ENCODE results near the gene SLC17A8. TPM values are rescaled to one million over a fixed set of nuclear protein-coding genes. Genes with fewer than 3 reads are reported as not detected.

SLC17A8 gene
- polyA plus RNA-seq, 3 donors, result not detected

GRCh38 chr12:100360450-100360849 lies 3.6 kb downstream of the SLC17A8 start:
- H3K4me3 Mint-ChIP-seq, result no peak overlapping the region
- H3K9me3 ChIP-seq (replicated peaks in 1 of 2; ENCODE audit: control insufficient read depth in 1 of 2, insufficient read depth in 1 of 2, low read length in 2 of 2), result no peaks in the 10 kb centered on the region
- TF ChIP-seq CTCF (IDR thresholded peaks at IDR 0.05), result no peak
- no peaks in the 10 kb centered on the region for H4K20me1 ChIP-seq (ENCODE audit: insufficient read depth, low read length)
- DNase-seq, result no peak
- no peaks in the 10 kb centered on the region for H3K79me2 ChIP-seq (ENCODE audit: insufficient read depth, low read length)
- intact Hi-C loops (cut with micrococcal nuclease), result no loop called here
- H3K4me3 ChIP-seq (replicated peaks in 1 of 3; ENCODE audit: low read depth in 2 of 3, low read length in 3 of 3), result no peak overlapping the region
- H2AFZ ChIP-seq (ENCODE audit: insufficient read depth, low read depth, low read length, poor library complexity, severe bottlenecking), result no peak overlapping the region
- no peaks in the 10 kb centered on the region for H3K36me3 Mint-ChIP-seq
- H3K4me1 ChIP-seq (ENCODE audit: control insufficient read depth in 1 of 2, insufficient read depth in 2 of 2, low read length in 2 of 2), result no peaks in the 10 kb centered on the region
- no peak overlapping the region for H3K4me2 ChIP-seq (replicated peaks; ENCODE audit: extremely low read depth, low read length, poor library complexity, severe bottlenecking)
- H3K9me3 Mint-ChIP-seq, result no peaks in the 10 kb centered on the region
- H3K27ac ChIP-seq (ENCODE audit: low read depth in 1 of 2, low read length in 2 of 2), result no peak overlapping the region
- no peaks in the 10 kb centered on the region for H3K36me3 ChIP-seq (replicated peaks in 1 of 2; ENCODE audit: control insufficient read depth in 1 of 2, insufficient read depth in 2 of 2, low read length in 2 of 2)
- H3K9ac ChIP-seq (ENCODE audit: insufficient read depth, low read length, poor library complexity, severe bottlenecking), result no peak overlapping the region
- no peaks in the 10 kb centered on the region for H3K4me1 Mint-ChIP-seq
- peaks cover 7 to 20% (median 15%) of the 10 kb centered on the region in 3 donors for H3K27me3 Mint-ChIP-seq (ENCODE audit: low read depth in 3 of 3)
- no peak overlapping the region for H3K27ac Mint-ChIP-seq
- H3K27me3 ChIP-seq (ENCODE audit: control insufficient read depth in 2 of 2, insufficient read depth in 2 of 2, low read length in 2 of 2), result peaks cover 0 to 3% of the 10 kb centered on the region in 2 donors

GRCh38 chr12:100364324-100364723 lies 7.5 kb downstream of the SLC17A8 start:
- intact Hi-C loops (cut with micrococcal nuclease), result no loop called here
- TF ChIP-seq CTCF (IDR thresholded peaks at IDR 0.05), result no peak
- no peaks in the 10 kb centered on the region for H3K9me3 Mint-ChIP-seq

More at GRCh38 chr12:100364324-100364723, 7.5 kb downstream of the SLC17A8 start:
- H3K4me1 ChIP-seq (ENCODE audit: control insufficient read depth in 1 of 2, insufficient read depth in 2 of 2, low read length in 2 of 2), result no peaks in the 10 kb centered on the region
- no peaks in the 10 kb centered on the region for H3K36me3 Mint-ChIP-seq
- H3K79me2 ChIP-seq (ENCODE audit: insufficient read depth, low read length), result no peaks in the 10 kb centered on the region
- no peaks in the 10 kb centered on the region for H3K27me3 ChIP-seq (ENCODE audit: control insufficient read depth in 2 of 2, insufficient read depth in 2 of 2, low read length in 2 of 2)
- WGBS (ENCODE audit: insufficient coverage), result 83% methylated on average over 4 of the region's 4 CpGs
- H3K4me1 Mint-ChIP-seq, result no peaks in the 10 kb centered on the region
- no peak overlapping the region for H3K4me2 ChIP-seq (replicated peaks; ENCODE audit: extremely low read depth, low read length, poor library complexity, severe bottlenecking)
- no peak overlapping the region for H3K4me3 ChIP-seq (replicated peaks in 1 of 3; ENCODE audit: low read depth in 2 of 3, low read length in 3 of 3)
- no peaks in the 10 kb centered on the region for H3K36me3 ChIP-seq (replicated peaks in 1 of 2; ENCODE audit: control insufficient read depth in 1 of 2, insufficient read depth in 2 of 2, low read length in 2 of 2)
- no peak overlapping the region for H2AFZ ChIP-seq (ENCODE audit: insufficient read depth, low read depth, low read length, poor library complexity, severe bottlenecking)
- H3K27ac Mint-ChIP-seq, result no peak overlapping the region
- H3K4me3 Mint-ChIP-seq, result no peak overlapping the region
- no peaks in the 10 kb centered on the region for H3K9me3 ChIP-seq (replicated peaks in 1 of 2; ENCODE audit: control insufficient read depth in 1 of 2, insufficient read depth in 1 of 2, low read length in 2 of 2)
- H4K20me1 ChIP-seq (ENCODE audit: insufficient read depth, low read length), result no peaks in the 10 kb centered on the region
- DNase-seq, result no peak
- H3K9ac ChIP-seq (ENCODE audit: insufficient read depth, low read length, poor library complexity, severe bottlenecking), result no peak overlapping the region
- H3K27ac ChIP-seq (ENCODE audit: low read depth in 1 of 2, low read length in 2 of 2), result no peak overlapping the region
- H3K27me3 Mint-ChIP-seq (ENCODE audit: low read depth in 3 of 3), result peaks cover 3 to 8% (median 6%) of the 10 kb centered on the region in 3 donors

Measured in CD14-positive monocyte (primary cell).